ENCODE results near the gene LMNA.

The LMNA gene

DNA sequence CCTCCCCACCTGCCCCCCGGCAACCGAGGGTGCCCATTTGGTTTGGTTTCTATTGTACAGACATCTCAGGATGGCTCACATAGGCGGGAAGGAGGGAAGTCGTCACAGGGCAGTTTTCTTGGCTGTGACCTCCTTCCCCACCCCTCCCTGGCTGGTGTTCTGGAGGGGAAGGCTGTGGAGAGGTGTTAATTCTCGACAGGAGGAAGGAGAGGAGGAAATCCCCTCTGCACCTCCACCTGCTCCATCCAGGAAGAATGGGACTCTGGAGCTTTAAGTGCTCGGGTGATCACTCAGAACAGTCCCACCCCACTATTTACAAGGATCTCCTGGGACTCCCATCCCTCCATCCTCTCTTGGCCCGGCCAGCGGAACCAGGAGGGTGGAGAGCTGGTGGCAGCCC is 39.9 kb upstream of the LMNA start:
- Histone ChIP-seq H3K36me3 (ENCODE audit: control insufficient read depth, low read length) (peaks cover 6% of the 10 kb centered on the region; the same call in 1 of the 2 replicates), H3K9me3 (ENCODE audit: control insufficient read depth, insufficient read depth, low read length) (no peaks in the 10 kb centered on the region), H3K27ac (ENCODE audit: low read depth, low read length) (no peak overlapping the region), H3K79me2 (ENCODE audit: control insufficient read depth, low read length) (peaks cover 18% of the 10 kb centered on the region), H3K4me2 (ENCODE audit: low read length) (peak overlapping the region; percentile 93), H3K4me3 (ENCODE audit: low read length) (no peak overlapping the region), H3F3A (ENCODE audit: control insufficient read depth, insufficient read depth) (peaks cover 17% of the 10 kb centered on the region), H3K27me3 (ENCODE audit: control insufficient read depth, low read length) (peaks cover 4% of the 10 kb centered on the region), H4K20me1 (ENCODE audit: control insufficient read depth, insufficient read depth, low read depth, low read length) (no peaks in the 10 kb centered on the region), H3K9me2 (replicated peaks; ENCODE audit: control insufficient read depth, low read length) (no peaks in the 10 kb centered on the region), H3K4me1 (ENCODE audit: control insufficient read depth, low read length) (peaks cover 33% of the 10 kb centered on the region)
- TF ChIP-seq EZH2phosphoT487 (IDR thresholded peaks at IDR 0.05; ENCODE audit: borderline replicate concordance, low read length) = no peak
- TF ChIP-seq, protein P1, sequence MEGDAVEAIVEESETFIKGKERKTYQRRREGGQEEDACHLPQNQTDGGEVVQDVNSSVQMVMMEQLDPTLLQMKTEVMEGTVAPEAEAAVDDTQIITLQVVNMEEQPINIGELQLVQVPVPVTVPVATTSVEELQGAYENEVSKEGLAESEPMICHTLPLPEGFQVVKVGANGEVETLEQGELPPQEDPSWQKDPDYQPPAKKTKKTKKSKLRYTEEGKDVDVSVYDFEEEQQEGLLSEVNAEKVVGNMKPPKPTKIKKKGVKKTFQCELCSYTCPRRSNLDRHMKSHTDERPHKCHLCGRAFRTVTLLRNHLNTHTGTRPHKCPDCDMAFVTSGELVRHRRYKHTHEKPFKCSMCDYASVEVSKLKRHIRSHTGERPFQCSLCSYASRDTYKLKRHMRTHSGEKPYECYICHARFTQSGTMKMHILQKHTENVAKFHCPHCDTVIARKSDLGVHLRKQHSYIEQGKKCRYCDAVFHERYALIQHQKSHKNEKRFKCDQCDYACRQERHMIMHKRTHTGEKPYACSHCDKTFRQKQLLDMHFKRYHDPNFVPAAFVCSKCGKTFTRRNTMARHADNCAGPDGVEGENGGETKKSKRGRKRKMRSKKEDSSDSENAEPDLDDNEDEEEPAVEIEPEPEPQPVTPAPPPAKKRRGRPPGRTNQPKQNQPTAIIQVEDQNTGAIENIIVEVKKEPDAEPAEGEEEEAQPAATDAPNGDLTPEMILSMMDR (IDR thresholded peaks at IDR 0.05; ENCODE audit: low read depth, low read length, poor library complexity, severe bottlenecking) = no peak

DNA sequence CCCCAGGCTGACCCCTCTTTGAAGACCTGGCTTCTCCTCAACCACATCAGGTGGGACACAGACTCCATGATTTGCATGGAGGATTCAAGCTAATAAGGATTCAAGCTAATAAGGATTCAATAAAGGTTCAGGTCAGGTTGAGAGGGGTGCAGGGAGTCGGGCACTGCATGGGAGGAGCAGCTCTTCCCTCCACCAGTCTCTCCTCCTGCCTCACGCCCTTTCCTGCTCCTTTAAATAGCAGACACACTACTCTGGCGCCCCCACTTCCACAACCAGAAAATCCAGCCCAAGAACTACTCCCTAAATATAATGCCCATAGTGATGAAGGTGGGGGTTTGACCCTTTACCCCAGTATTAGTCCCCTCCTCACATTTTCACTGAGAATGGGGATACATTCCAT is 39.3 kb upstream of the LMNA start:
- Histone ChIP-seq H3K36me3 (ENCODE audit: control insufficient read depth, low read length) (peaks cover 6% of the 10 kb centered on the region; the same call in 1 of the 2 replicates), H3K4me2 (ENCODE audit: low read length) (peak overlapping the region; percentile 93), H3K27me3 (ENCODE audit: control insufficient read depth, low read length) (peaks cover 4% of the 10 kb centered on the region), H3K4me3 (ENCODE audit: low read length) (peak overlapping the region; percentile 94), H3F3A (ENCODE audit: control insufficient read depth, insufficient read depth) (peaks cover 19% of the 10 kb centered on the region), H3K9me2 (replicated peaks; ENCODE audit: control insufficient read depth, low read length) (no peaks in the 10 kb centered on the region), H3K9me3 (ENCODE audit: control insufficient read depth, insufficient read depth, low read length) (no peaks in the 10 kb centered on the region), H4K20me1 (ENCODE audit: control insufficient read depth, insufficient read depth, low read depth, low read length) (no peaks in the 10 kb centered on the region), H3K4me1 (ENCODE audit: control insufficient read depth, low read length) (peaks cover 33% of the 10 kb centered on the region), H3K79me2 (ENCODE audit: control insufficient read depth, low read length) (peaks cover 18% of the 10 kb centered on the region), H3K27ac (ENCODE audit: low read depth, low read length) (no peak overlapping the region)
- TF ChIP-seq EZH2phosphoT487 (IDR thresholded peaks at IDR 0.05; ENCODE audit: borderline replicate concordance, low read length) = no peak
- TF ChIP-seq, protein P1 (IDR thresholded peaks at IDR 0.05; ENCODE audit: low read depth, low read length, poor library complexity, severe bottlenecking) = no peak

DNA sequence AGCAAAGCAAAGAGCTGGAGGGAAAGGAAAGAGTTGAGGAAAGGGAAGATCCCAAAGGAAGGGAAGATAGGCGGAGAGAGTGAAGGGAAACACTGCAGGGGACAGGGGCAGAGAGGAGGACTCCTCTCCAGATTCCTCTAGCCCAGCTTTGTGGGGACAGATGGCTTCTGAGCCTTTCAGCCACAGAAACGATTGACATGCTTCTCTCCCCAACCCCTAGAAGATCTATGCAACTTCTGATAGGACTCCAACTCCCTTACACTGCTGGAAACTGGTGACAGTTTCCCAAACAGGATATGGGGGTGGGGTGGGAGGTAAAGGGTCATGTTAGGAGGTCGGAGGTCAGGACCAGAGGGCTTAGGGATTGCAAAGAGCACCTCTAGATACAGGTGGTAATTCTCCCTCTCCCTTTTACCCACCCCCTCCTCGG is 38.7 kb upstream of the LMNA start:
- Histone ChIP-seq H4K20me1 (ENCODE audit: control insufficient read depth, insufficient read depth, low read depth, low read length) (no peaks in the 10 kb centered on the region), H3K9me3 (ENCODE audit: control insufficient read depth, insufficient read depth, low read length) (no peaks in the 10 kb centered on the region), H3K4me2 (ENCODE audit: low read length) (peak overlapping the region; percentile 93), H3K36me3 (ENCODE audit: control insufficient read depth, low read length) (peaks cover 6% of the 10 kb centered on the region; the same call in 1 of the 2 replicates), H3F3A (ENCODE audit: control insufficient read depth, insufficient read depth) (peaks cover 19% of the 10 kb centered on the region), H3K27me3 (ENCODE audit: control insufficient read depth, low read length) (peaks cover under 1% of the 10 kb centered on the region; the same call in 1 of the 2 replicates), H3K79me2 (ENCODE audit: control insufficient read depth, low read length) (peaks cover 18% of the 10 kb centered on the region), H3K4me1 (ENCODE audit: control insufficient read depth, low read length) (peaks cover 33% of the 10 kb centered on the region), H3K27ac (ENCODE audit: low read depth, low read length) (no peak overlapping the region), H3K9me2 (replicated peaks; ENCODE audit: control insufficient read depth, low read length) (no peaks in the 10 kb centered on the region), H3K4me3 (ENCODE audit: low read length) (peak overlapping the region; percentile 94)
- TF ChIP-seq EZH2phosphoT487 (IDR thresholded peaks at IDR 0.05; ENCODE audit: borderline replicate concordance, low read length) = no peak
- TF ChIP-seq, protein P1 (IDR thresholded peaks at IDR 0.05; ENCODE audit: low read depth, low read length, poor library complexity, severe bottlenecking) = no peak
